T-helper 9 cell (primary cell): ENCODE data around the gene SCG3.

Experiments used
- DNase-seq: peaks from one replicate; pipeline ENCODE4 v3.0.0-alpha.2; 2020

The SCG3 gene

GRCh38 chr15:51680321-51680720 is 982 bp upstream of the SCG3 start:
- no peak for DNase-seq

GRCh38 chr15:51687565-51687964 is 6.3 kb downstream of the SCG3 start:
- no peak for DNase-seq

GRCh38 chr15:51688863-51689262 is 7.6 kb downstream of the SCG3 start:
- DNase-seq = no peak

- DNase-seq = no peak
Measured at GRCh38 chr15:51692154-51692553, 10.9 kb downstream of the SCG3 start.

- DNase-seq = no peak
Measured at GRCh38 chr15:51696566-51696965, 15.3 kb downstream of the SCG3 start.

GRCh38 chr15:51697163-51697562 is 15.9 kb downstream of the SCG3 start:
- DNase-seq = no peak

GRCh38 chr15:51699373-51699772 is 18.1 kb downstream of the SCG3 start:
- no peak for DNase-seq

GRCh38 chr15:51702710-51703109 is 21.4 kb downstream of the SCG3 start:
- DNase-seq = no peak

- DNase-seq = no peak
Measured at GRCh38 chr15:51706291-51706690, 25.0 kb downstream of the SCG3 start.

- DNase-seq = no peak
Measured at GRCh38 chr15:51706926-51707608, 25.8 kb downstream of the SCG3 start.

- no peak for DNase-seq
Measured at GRCh38 chr15:51708013-51708412, 26.7 kb downstream of the SCG3 start.

GRCh38 chr15:51709031-51709430 is 27.7 kb downstream of the SCG3 start:
- no peak for DNase-seq

GRCh38 chr15:51714162-51714561 is 32.9 kb downstream of the SCG3 start:
- DNase-seq = no peak

- no peak for DNase-seq
Measured at GRCh38 chr15:51714911-51715310, 33.6 kb downstream of the SCG3 start.

GRCh38 chr15:51718219-51718618 is 36.9 kb downstream of the SCG3 start:
- DNase-seq = no peak

- no peak for DNase-seq
Measured at GRCh38 chr15:51718746-51719145, 37.4 kb downstream of the SCG3 start.

GRCh38 chr15:51720201-51720995 is 39.1 kb downstream of the SCG3 start:
- DNase-seq = no peak

- DNase-seq = no peak
Measured at GRCh38 chr15:51721199-51721960, 40.1 kb downstream of the SCG3 start.

- no peak for DNase-seq
Measured at GRCh38 chr15:51724199-51724598, 42.9 kb downstream of the SCG3 start.

- DNase-seq = no peak
Measured at GRCh38 chr15:51724673-51725072, 43.4 kb downstream of the SCG3 start.

GRCh38 chr15:51726302-51727073 is 45.2 kb downstream of the SCG3 start:
- no peak for DNase-seq

GRCh38 chr15:51727141-51727897 is 46.0 kb downstream of the SCG3 start:
- no peak for DNase-seq
